Chondrocyte (in vitro differentiated cells): ENCODE measurements around the gene CHST11. TPM values are rescaled to one million over a fixed set of nuclear protein-coding genes. Genes with fewer than 3 reads are reported as not detected.

ENCODE experiments used
- DNase-seq: peaks from one replicate; pipeline ENCODE4 v3.0.0; 2021; ENCODE audit warnings: mixed read lengths, low spot score
- H3K27ac Mint-ChIP-seq: one replicate; pipeline ENCODE4 v1.8.0; 2021; ENCODE audit warnings: mild to moderate bottlenecking, moderate library complexity, mixed read lengths; ENCODE audit not compliant: unreplicated experiment
- H3K27me3 Mint-ChIP-seq: 2 replicates; pipeline ENCODE4 v1.8.0; 2021; ENCODE audit warnings: low read depth, mixed read lengths
- H3K36me3 Mint-ChIP-seq: 2 replicates; pipeline ENCODE4 v1.8.0; 2021; ENCODE audit warnings: low read depth, mixed read lengths
- H3K4me1 Mint-ChIP-seq: 2 replicates; pipeline ENCODE4 v1.8.0; 2021; ENCODE audit warnings: low read depth, mild to moderate bottlenecking, mixed read lengths
- H3K4me3 Mint-ChIP-seq: one replicate; pipeline ENCODE4 v1.8.0; 2021; ENCODE audit warnings: mild to moderate bottlenecking, moderate library complexity, mixed read lengths; ENCODE audit not compliant: unreplicated experiment
- H3K9me3 Mint-ChIP-seq: 2 replicates; pipeline ENCODE4 v1.8.0; 2021; ENCODE audit warnings: low read depth, mixed read lengths
- CTCF ChIP-seq: fragments of 200-600 bp; sonication (generic); IDR thresholded peaks from 2 replicates; pipeline ENCODE4 v1.5.0; 2021; ENCODE audit warnings: antibody characterized with exemption, mild to moderate bottlenecking, moderate library complexity
- total RNA-seq: library from RNA; stranded (reverse); gene quantifications from 3 replicates; pipeline ENCODE4 v1.2.1, GENCODE V29; 2021

The CHST11 gene
- total RNA-seq, 1 donor from 2014 or later: 6.2 TPM

GRCh38 chr12:104460973-104461698 is 4.4 kb downstream of the CHST11 start:
- no peak for DNase-seq
- Mint-ChIP-seq H3K27ac (no peak overlapping the region), H3K36me3 (no peaks in the 10 kb centered on the region), H3K4me1 (peaks cover 33% of the 10 kb centered on the region), H3K4me3 (no peak overlapping the region), H3K27me3 (no peaks in the 10 kb centered on the region), H3K9me3 (no peaks in the 10 kb centered on the region)
- TF ChIP-seq CTCF: no peak

GRCh38 chr12:104462325-104462724 is 5.6 kb downstream of the CHST11 start:
- H3K36me3 Mint-ChIP-seq: no peaks in the 10 kb centered on the region
- no peak for TF ChIP-seq CTCF

GRCh38 chr12:104462931-104463339 is 6.2 kb downstream of the CHST11 start:
- H3K27ac Mint-ChIP-seq: no peak overlapping the region
- no peak for DNase-seq

More at GRCh38 chr12:104462325-104462724, 5.6 kb downstream of the CHST11 start:
- Mint-ChIP-seq H3K4me3 (no peak overlapping the region), H3K27me3 (no peaks in the 10 kb centered on the region), H3K27ac (no peak overlapping the region), H3K4me1 (peaks cover 30% of the 10 kb centered on the region), H3K9me3 (no peaks in the 10 kb centered on the region)
- DNase-seq: no peak

GRCh38 chr12:104463368-104463767 is 6.6 kb downstream of the CHST11 start:
- Mint-ChIP-seq H3K4me1 (peaks cover 30% of the 10 kb centered on the region), H3K4me3 (no peak overlapping the region), H3K36me3 (no peaks in the 10 kb centered on the region), H3K27me3 (no peaks in the 10 kb centered on the region), H3K9me3 (no peaks in the 10 kb centered on the region), H3K27ac (no peak overlapping the region)
- DNase-seq: no peak
- no peak for TF ChIP-seq CTCF

More at GRCh38 chr12:104462931-104463339, 6.2 kb downstream of the CHST11 start:
- TF ChIP-seq CTCF: no peak
- Mint-ChIP-seq H3K27me3 (no peaks in the 10 kb centered on the region), H3K4me1 (peaks cover 30% of the 10 kb centered on the region), H3K4me3 (no peak overlapping the region), H3K9me3 (no peaks in the 10 kb centered on the region), H3K36me3 (no peaks in the 10 kb centered on the region)

GRCh38 chr12:104464899-104465298 is 8.2 kb downstream of the CHST11 start:
- peaks cover 16% of the 10 kb centered on the region for H3K4me1 Mint-ChIP-seq
- no peak overlapping the region for H3K4me3 Mint-ChIP-seq
- no peak overlapping the region for H3K27ac Mint-ChIP-seq
- no peak for DNase-seq
- H3K27me3 Mint-ChIP-seq: no peaks in the 10 kb centered on the region
- H3K36me3 Mint-ChIP-seq: no peaks in the 10 kb centered on the region
- H3K9me3 Mint-ChIP-seq: no peaks in the 10 kb centered on the region
- TF ChIP-seq CTCF: no peak
